ENCODE results near the gene SYN1. TPM values are rescaled to one million over a fixed set of nuclear protein-coding genes. Genes with fewer than 3 reads are reported as not detected.

SYN1 gene
- total RNA-seq, 4 donors from 2014 or later, result 0.22 to 0.36 TPM; not detected in 2

DNA sequence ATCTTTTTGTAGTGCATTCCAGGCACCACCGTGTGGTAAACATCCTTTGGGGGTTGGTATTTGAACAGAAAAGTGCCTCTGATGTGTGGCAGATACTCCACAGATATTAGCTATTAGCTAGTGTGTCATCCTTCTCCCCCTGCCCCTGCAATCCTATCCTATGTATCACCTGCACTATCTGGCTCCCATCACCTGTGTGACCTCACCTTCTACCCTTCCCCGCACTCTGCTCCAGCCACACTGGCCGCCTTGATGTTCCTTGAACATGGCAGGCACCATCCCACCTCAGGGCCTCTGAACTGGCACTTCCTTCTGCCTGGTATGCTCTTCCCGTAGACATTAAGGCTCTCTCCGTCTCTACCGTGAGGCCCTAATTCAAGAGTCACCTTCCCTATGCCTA lies 27.0 kb upstream of the SYN1 start:
- TF ChIP-seq POLR2A (IDR thresholded peaks at IDR 0.05), result no peak
- TF ChIP-seq, protein P1, sequence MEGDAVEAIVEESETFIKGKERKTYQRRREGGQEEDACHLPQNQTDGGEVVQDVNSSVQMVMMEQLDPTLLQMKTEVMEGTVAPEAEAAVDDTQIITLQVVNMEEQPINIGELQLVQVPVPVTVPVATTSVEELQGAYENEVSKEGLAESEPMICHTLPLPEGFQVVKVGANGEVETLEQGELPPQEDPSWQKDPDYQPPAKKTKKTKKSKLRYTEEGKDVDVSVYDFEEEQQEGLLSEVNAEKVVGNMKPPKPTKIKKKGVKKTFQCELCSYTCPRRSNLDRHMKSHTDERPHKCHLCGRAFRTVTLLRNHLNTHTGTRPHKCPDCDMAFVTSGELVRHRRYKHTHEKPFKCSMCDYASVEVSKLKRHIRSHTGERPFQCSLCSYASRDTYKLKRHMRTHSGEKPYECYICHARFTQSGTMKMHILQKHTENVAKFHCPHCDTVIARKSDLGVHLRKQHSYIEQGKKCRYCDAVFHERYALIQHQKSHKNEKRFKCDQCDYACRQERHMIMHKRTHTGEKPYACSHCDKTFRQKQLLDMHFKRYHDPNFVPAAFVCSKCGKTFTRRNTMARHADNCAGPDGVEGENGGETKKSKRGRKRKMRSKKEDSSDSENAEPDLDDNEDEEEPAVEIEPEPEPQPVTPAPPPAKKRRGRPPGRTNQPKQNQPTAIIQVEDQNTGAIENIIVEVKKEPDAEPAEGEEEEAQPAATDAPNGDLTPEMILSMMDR (IDR thresholded peaks at IDR 0.05 in 4 of 5, conservative IDR thresholded peaks at IDR 0.05 in 1 of 5), result no peak
- Histone ChIP-seq H3K27me3 (no peaks in the 10 kb centered on the region), H3K4me3 (no peak overlapping the region), H3K4me1 (peaks cover 5 to 8% of the 10 kb centered on the region in 2 donors), H3K9me3 (no peaks in the 10 kb centered on the region), H3K27ac (no peak overlapping the region), H3K36me3 (no peaks in the 10 kb centered on the region)
- intact Hi-C loops (cut with DNase I; ENCODE audit: low total_unique reads), result no loop called here
- in situ Hi-C loops (cut with MboI; ENCODE audit: low sequenced_read_pairs in 4 of 4), result loop anchor here in 1 of 4 donors (25.0 kb wide), 1 partner anchor 109 kb away; no protein-coding TSS in a partner anchor
- no peak for ATAC-seq
- no peak for DNase-seq

DNA sequence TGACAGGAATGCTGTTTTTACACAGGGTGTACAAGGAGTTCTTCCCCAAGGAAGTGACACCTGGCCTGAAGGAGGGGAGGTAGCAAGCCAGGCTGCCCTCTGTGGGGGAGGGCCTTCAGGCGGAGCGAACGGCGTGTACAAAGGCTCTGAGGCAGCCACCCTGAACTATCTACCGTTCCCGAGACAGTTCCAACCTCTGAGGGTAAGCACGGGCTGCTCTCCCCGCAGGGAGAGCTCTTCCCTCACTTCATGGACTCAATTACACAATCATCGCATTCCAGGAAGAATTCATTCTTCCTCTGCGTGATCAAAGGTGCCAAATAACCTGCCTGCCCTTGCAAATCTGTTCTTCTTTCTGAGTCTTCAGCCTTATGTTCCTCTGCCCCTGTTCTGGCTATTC lies 25.9 kb upstream of the SYN1 start:
- TF ChIP-seq POLR2A (IDR thresholded peaks at IDR 0.05), result no peak
- TF ChIP-seq, protein P1 (IDR thresholded peaks at IDR 0.05 in 4 of 5, conservative IDR thresholded peaks at IDR 0.05 in 1 of 5), result no peak
- peaks cover 5 to 8% of the 10 kb centered on the region in 2 donors for H3K4me1 ChIP-seq
- H3K9me3 ChIP-seq, result no peaks in the 10 kb centered on the region
- DNase-seq (no peak), ATAC-seq (no peak)
- intact Hi-C loops (cut with DNase I; ENCODE audit: low total_unique reads) (no loop called here), in situ Hi-C loops (cut with MboI; ENCODE audit: low sequenced_read_pairs in 4 of 4) (loop anchor here in 1 of 4 donors (25.0 kb wide), 1 partner anchor 108 kb away; no protein-coding TSS in a partner anchor)
- H3K27ac ChIP-seq, result no peak overlapping the region
- H3K36me3 ChIP-seq, result peaks cover 0 to 3% of the 10 kb centered on the region in 2 donors
- no peak overlapping the region for H3K4me3 ChIP-seq
- H3K27me3 ChIP-seq, result no peaks in the 10 kb centered on the region

- Histone ChIP-seq H3K36me3 (peaks cover 0 to 12% of the 10 kb centered on the region in 2 donors), H3K9me3 (no peaks in the 10 kb centered on the region), H3K27ac (no peak overlapping the region), H3K27me3 (no peaks in the 10 kb centered on the region), H3K4me3 (no peak overlapping the region), H3K4me1 (peaks cover 5 to 8% of the 10 kb centered on the region in 2 donors)
- no peak for DNase-seq
- no peak for TF ChIP-seq POLR2A (IDR thresholded peaks at IDR 0.05)
- TF ChIP-seq, protein P1 (IDR thresholded peaks at IDR 0.05 in 4 of 5, conservative IDR thresholded peaks at IDR 0.05 in 1 of 5), result peak in 1 of 5 experiments; percentile 28
- intact Hi-C loops (cut with DNase I; ENCODE audit: low total_unique reads) (no loop called here), in situ Hi-C loops (cut with MboI; ENCODE audit: low sequenced_read_pairs in 4 of 4) (loop anchor here in 1 of 4 donors (25.0 kb wide), 1 partner anchor 107 kb away; no protein-coding TSS in a partner anchor)
- ATAC-seq, result peak in 1 of 2 donors; percentile 44
These were observed 25.0 kb upstream of the SYN1 start for GRCh38 chrX:47644557-47645091.

DNA sequence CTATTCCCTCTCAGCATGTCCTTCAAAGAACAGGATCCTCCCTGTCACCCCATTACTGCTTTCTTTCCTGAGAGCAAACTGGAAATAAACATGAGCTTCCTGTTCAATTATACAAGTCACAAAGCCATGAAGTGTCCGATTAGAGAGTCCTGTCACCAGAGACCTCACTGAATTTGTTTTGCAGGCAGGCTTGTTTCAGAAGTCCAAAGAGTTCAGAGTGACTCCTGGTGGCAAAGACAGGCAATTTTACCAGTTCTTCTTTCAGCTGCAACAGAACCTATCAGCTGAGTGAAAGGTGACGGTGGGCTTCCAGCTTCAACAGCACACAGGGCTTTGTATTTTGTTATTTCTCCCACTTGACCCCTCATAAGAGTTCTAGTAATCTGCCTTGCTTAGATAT lies 24.3 kb upstream of the SYN1 start:
- ATAC-seq, result no peak
- Histone ChIP-seq H3K27ac (peak overlapping the region in 1 of 4 donors; percentile 31), H3K4me1 (peaks cover under 1 to 3% of the 10 kb centered on the region in 2 donors), H3K27me3 (no peaks in the 10 kb centered on the region), H3K9me3 (no peaks in the 10 kb centered on the region), H3K4me3 (no peak overlapping the region), H3K36me3 (peaks cover 0 to 19% of the 10 kb centered on the region in 2 donors)
- TF ChIP-seq, protein P1 (IDR thresholded peaks at IDR 0.05 in 4 of 5, conservative IDR thresholded peaks at IDR 0.05 in 1 of 5), result no peak
- no peak for TF ChIP-seq POLR2A (IDR thresholded peaks at IDR 0.05)
- in situ Hi-C loops (cut with MboI; ENCODE audit: low sequenced_read_pairs in 4 of 4), result loop anchor here in 1 of 4 donors (25.0 kb wide), 1 partner anchor 107 kb away; no protein-coding TSS in a partner anchor
- intact Hi-C loops (cut with DNase I; ENCODE audit: low total_unique reads), result no loop called here
- no peak for DNase-seq
